Suppressor macrophage treated with lipopolysaccharide for 1 hour (primary cell): ENCODE measurements around the gene SEC14L1.
"Not testable (repeated sequence)": the region's sequence is repeated elsewhere in the genome, so short reads cannot be mapped to it uniquely, and the experiment has no call there.

ENCODE experiments used
- DNase-seq, 3 donors: peaks; one replicate each; pipeline ENCODE4 v3.0.0-alpha.2; 2020 to 2022

SEC14L1 gene

GRCh38 chr17:77242118-77242851, 101.5 kb downstream of the SEC14L1 start:
- no peak for DNase-seq

- DNase-seq, result no peak
Observed at GRCh38 chr17:77245162-77245926, 104.6 kb downstream of the SEC14L1 start.

- no peak for DNase-seq
Observed at GRCh38 chr17:77246110-77247047, 105.6 kb downstream of the SEC14L1 start.

GRCh38 chr17:77247048-77247541, 106.3 kb downstream of the SEC14L1 start:
- DNase-seq, result peak; percentile 83 to 95 (median 91)

GRCh38 chr17:77247609-77248008, 106.8 kb downstream of the SEC14L1 start:
- DNase-seq, result no peak

- DNase-seq, result peak; percentile 55 to 63 (median 62)
Observed at GRCh38 chr17:77248216-77249114, 107.7 kb downstream of the SEC14L1 start.

GRCh38 chr17:77251622-77252183, 110.9 kb downstream of the SEC14L1 start:
- DNase-seq, result peak in 2 of 3 donors; percentile 52 to 56

GRCh38 chr17:77252306-77252705, 111.5 kb downstream of the SEC14L1 start:
- not testable (repeated sequence) for DNase-seq

- no peak for DNase-seq
Observed at GRCh38 chr17:77253611-77254051, 112.9 kb downstream of the SEC14L1 start.

- peak; percentile 66 to 70 (median 69) for DNase-seq
Observed at GRCh38 chr17:77254951-77255825, 114.4 kb downstream of the SEC14L1 start.

GRCh38 chr17:77255970-77256369, 115.2 kb downstream of the SEC14L1 start:
- DNase-seq, result not testable (repeated sequence)

- no peak for DNase-seq
Observed at GRCh38 chr17:77256710-77257109, 115.9 kb downstream of the SEC14L1 start.

GRCh38 chr17:77257169-77257568, 116.4 kb downstream of the SEC14L1 start:
- DNase-seq, result no peak

- DNase-seq, result no peak
Observed at GRCh38 chr17:77257596-77258458, 117.1 kb downstream of the SEC14L1 start.

GRCh38 chr17:77258638-77259037, 117.9 kb downstream of the SEC14L1 start:
- no peak for DNase-seq

- no peak for DNase-seq
Observed at GRCh38 chr17:77264617-77265230, 124.0 kb downstream of the SEC14L1 start.

GRCh38 chr17:77266213-77266612, 125.4 kb downstream of the SEC14L1 start:
- no peak for DNase-seq
